GM12878 (cell line): ENCODE measurements around the gene NAP1L1. TPM values are rescaled to one million over a fixed set of nuclear protein-coding genes. Genes with fewer than 3 reads are reported as not detected.

Experiments used
- ATAC-seq: fragments of 200-7000 bp; cut with Tn5 transposase; 3 replicates; pipeline ENCODE4 v1.9.1; 2020; ENCODE audit warnings: mild to moderate bottlenecking, moderate library complexity
- BruUV-seq: library from RNA; stranded (reverse); fragments of 400-500 nt; replicated peaks from 2 replicates; lab custom pipeline; 2021; lab: Mats Ljungman, UMichigan
- CTCF ChIA-PET: fragments of 300-600 bp; sonication (Branson Sonifier 250); formaldehyde crosslinking; extraction: SDS; loops from one replicate; lab custom pipeline; 2021; ENCODE audit warnings: inconsistent platforms; lab: Yijun Ruan, JAX
- POLR2A ChIA-PET: fragments of 350-600 bp; formaldehyde crosslinking; extraction: SDS; loops from one replicate; lab custom pipeline; 2021; ENCODE audit warnings: inconsistent platforms; lab: Charles Lee
- RAD21 ChIA-PET: fragments of 300-600 bp; sonication (Branson Sonifier 250); formaldehyde crosslinking; loops from one replicate; lab custom pipeline; 2023; ENCODE audit warnings: antibody characterized with exemption; ENCODE audit not compliant: unreplicated experiment; lab: Charles Lee
- SMC1A ChIA-PET: fragments of 300-600 bp; sonication (Branson Sonifier 250); formaldehyde crosslinking; loops from one replicate; lab custom pipeline; 2023; ENCODE audit not compliant: unreplicated experiment, uncharacterized antibody; lab: Charles Lee
- DNase-seq: peaks from one replicate; pipeline ENCODE4 v3.0.0-alpha.2; 2011; ENCODE audit warnings: low read depth, low spot score
- FAIRE-seq: peaks from 3 replicates; lab custom pipeline; 2011; peaks lifted over from hg19 to GRCh38; lab: Jason Lieb, UNC
- H2AFZ ChIP-seq: 2 replicates; pipeline ENCODE4 v1.6.0; 2011; ENCODE audit warnings: low read depth, low read length, control low read depth; ENCODE audit not compliant: control insufficient read depth
- H3K27ac ChIP-seq: 2 replicates; pipeline ENCODE4 v1.5.1; 2011; ENCODE audit warnings: control low read depth; ENCODE audit not compliant: control insufficient read depth, insufficient read depth
- H3K27me3 ChIP-seq, 2 experiments: replicated peaks in 1 of 2; 2 replicates each; pipeline versions ENCODE4 v1.6.0 to v1.6.1; 2011; ENCODE audit warnings: low read length in 1 of 2; ENCODE audit not compliant: control insufficient read depth in 2 of 2, insufficient read depth in 2 of 2
- H3K36me3 ChIP-seq, 2 experiments: 2 replicates each; pipeline ENCODE4 v1.5.1; 2011; ENCODE audit warnings: low read length in 1 of 2; ENCODE audit not compliant: control insufficient read depth in 2 of 2, insufficient read depth in 2 of 2
- H3K4me1 ChIP-seq: 2 replicates; pipeline ENCODE4 v1.6.1; 2011; ENCODE audit warnings: mild to moderate bottlenecking, low read length, moderate library complexity, mixed read lengths; ENCODE audit not compliant: control insufficient read depth, insufficient read depth
- H3K4me2 ChIP-seq: 2 replicates; pipeline ENCODE4 v1.6.0; 2011; ENCODE audit warnings: control low read depth; ENCODE audit not compliant: control insufficient read depth, insufficient read depth
- H3K4me3 ChIP-seq: fragments of 200-600 bp; sonication (generic); 2 replicates; pipeline ENCODE4 v1.5.1; 2016
- H3K79me2 ChIP-seq: 2 replicates; pipeline ENCODE4 v1.6.0; 2011; ENCODE audit warnings: low read length; ENCODE audit not compliant: control insufficient read depth, insufficient read depth
- H3K9ac ChIP-seq: 2 replicates; pipeline ENCODE4 v1.8.0; 2011; ENCODE audit warnings: low read length, control low read depth, mixed read lengths; ENCODE audit not compliant: control insufficient read depth, insufficient read depth
- H3K9me3 ChIP-seq: replicated peaks from 3 replicates; pipeline ENCODE4 v1.5.1; 2011; ENCODE audit warnings: mild to moderate bottlenecking, low read length; ENCODE audit not compliant: control insufficient read depth, insufficient read depth
- H4K20me1 ChIP-seq: 2 replicates; pipeline ENCODE4 v1.6.0; 2011; ENCODE audit not compliant: control insufficient read depth, insufficient read depth
- HDAC6 ChIP-seq: fragments of 200-600 bp; sonication (generic); IDR thresholded peaks from one replicate; pipeline ENCODE4 v1.8.0; 2017; ENCODE audit warnings: antibody characterized with exemption; ENCODE audit not compliant: unreplicated experiment
- MEF2B ChIP-seq: fragments of 450-650 bp; IDR thresholded peaks from 2 replicates; pipeline ENCODE4 v1.6.1; 2018; ENCODE audit warnings: mild to moderate bottlenecking, moderate library complexity; ENCODE audit not compliant: partially characterized antibody, poor library complexity, severe bottlenecking
- RCOR1 ChIP-seq: conservative IDR thresholded peaks from 2 replicates; pipeline ENCODE4 v1.6.1; 2012; ENCODE audit warnings: low read depth, low read length, improper control_type of control experiment
- SREBF2 ChIP-seq: IDR thresholded peaks from 2 replicates; pipeline ENCODE4 v1.6.1; 2012; ENCODE audit warnings: mild to moderate bottlenecking, low read length
- WGBS: methylation state at CpG from one replicate; pipeline ENCODE4 v1.1.6; 2016; ENCODE audit warnings: low lambda C conversion rate; ENCODE audit not compliant: insufficient replicate concordance, insufficient coverage; ENCODE audit errors: missing lambda C conversion rate; 5-methylcytosine and 5-hydroxymethylcytosine counted together
- in situ Hi-C: fragments of 300-500 bp; cut with MboI; formaldehyde crosslinking; loops from 9 replicates; pipeline ENCODE4 v1.14.3; 2018; ENCODE audit warnings: mixed read lengths
- intact Hi-C: fragments of 100-400 bp; cut with micrococcal nuclease; formaldehyde crosslinking; loops from one replicate; pipeline ENCODE4 v1.14.2; 2022; ENCODE audit not compliant: unreplicated experiment
- polyA plus RNA-seq, 11 experiments: library from polyadenylated mRNA; depleted of rRNA in 4 of 11; unstranded in 6 of 11; stranded (reverse) in 5 of 11; fragments of >200 nt; fragmentation: Nextera tagmentation in 4 of 11; fragmentation: Illumina TruSeq in 1 of 11; extraction: Ambion mirVana in 4 of 11; extraction: Trizol in 1 of 11; gene quantifications; 1 replicate in 1 of 11; 2 replicates in 10 of 11; pipeline versions ENCODE4 v1.2.1 to v1.2.3, GENCODE V29; 2011 to 2016; ENCODE audit warnings: inconsistent platforms in 2 of 11, missing spikeins in 2 of 11, low read depth in 1 of 11
- total RNA-seq, 4 experiments: library from RNA; depleted of rRNA in 3 of 4; stranded (reverse); fragments of >200 nt in 3 of 4; fragmentation: Illumina TruSeq in 1 of 4; extraction: Trizol in 1 of 4; gene quantifications; 2 replicates each; pipeline versions ENCODE4 v1.2.1 to v1.2.3, GENCODE V29; 2013 to 2021
- TF ChIP-seq, protein P1 (sequence below): fragments of 150-350 bp; IDR thresholded peaks from 2 replicates; pipeline ENCODE4 v1.6.1; 2014; ENCODE audit warnings: mild to moderate bottlenecking, low read depth, low read length

Gene NAP1L1
- total and polyA plus RNA-seq, 10 of the 15 experiments (the other 5 are each of a cell fraction or from before 2014, with no cell fraction given), result 256 to 1,036 (median 536) TPM

- SMC1A ChIA-PET, result interaction anchor here (0.8 to 17.8 kb wide), 25 partner anchors 8 to 501 kb away, joined by 3 to 327 read pairs (median 4); no protein-coding TSS in a partner anchor
- POLR2A ChIA-PET, result interaction anchor here (0.8 to 8.9 kb wide), 4 partner anchors 46 to 139 kb away, joined by 3 to 111 read pairs (median 4); no protein-coding TSS in a partner anchor
- H3K9ac ChIP-seq, result no peak overlapping the region
- H2AFZ ChIP-seq, result no peak overlapping the region
- 74% methylated on average over 3 of the region's 3 CpGs for WGBS
- H3K36me3 ChIP-seq, result no peaks in the 10 kb centered on the region
- intact Hi-C loops, result no loop called here
- RAD21 ChIA-PET, result interaction anchor here (0.7 to 9.8 kb wide), 16 partner anchors 37 to 547 kb away, joined by 3 to 144 read pairs (median 9); partner anchors contain the start of genes BBS10 and GLIPR1
- no peak for FAIRE-seq
- CTCF ChIA-PET, result interaction anchor here (0.7 to 10.1 kb wide), 10 partner anchors 20 to 521 kb away, joined by 3 to 144 read pairs (median 3); no protein-coding TSS in a partner anchor
- TF ChIP-seq, protein P1, sequence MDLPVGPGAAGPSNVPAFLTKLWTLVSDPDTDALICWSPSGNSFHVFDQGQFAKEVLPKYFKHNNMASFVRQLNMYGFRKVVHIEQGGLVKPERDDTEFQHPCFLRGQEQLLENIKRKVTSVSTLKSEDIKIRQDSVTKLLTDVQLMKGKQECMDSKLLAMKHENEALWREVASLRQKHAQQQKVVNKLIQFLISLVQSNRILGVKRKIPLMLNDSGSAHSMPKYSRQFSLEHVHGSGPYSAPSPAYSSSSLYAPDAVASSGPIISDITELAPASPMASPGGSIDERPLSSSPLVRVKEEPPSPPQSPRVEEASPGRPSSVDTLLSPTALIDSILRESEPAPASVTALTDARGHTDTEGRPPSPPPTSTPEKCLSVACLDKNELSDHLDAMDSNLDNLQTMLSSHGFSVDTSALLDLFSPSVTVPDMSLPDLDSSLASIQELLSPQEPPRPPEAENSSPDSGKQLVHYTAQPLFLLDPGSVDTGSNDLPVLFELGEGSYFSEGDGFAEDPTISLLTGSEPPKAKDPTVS, result no peak
- no peak for TF ChIP-seq MEF2B
- no peak for TF ChIP-seq RCOR1
- TF ChIP-seq HDAC6, result no peak
- no peak for TF ChIP-seq SREBF2
- in situ Hi-C loops, result no loop called here
- DNase-seq, result no peak
- no peaks in the 10 kb centered on the region for H3K9me3 ChIP-seq
- H3K4me3 ChIP-seq, result no peak overlapping the region
- H3K27me3 ChIP-seq, result no peaks in the 10 kb centered on the region; a peak in 1 of 4 replicates
- TSS peak; percentile 53 for BruUV-seq
- no peaks in the 10 kb centered on the region for H4K20me1 ChIP-seq
- no peak overlapping the region for H3K4me2 ChIP-seq
- no peak overlapping the region for H3K27ac ChIP-seq
- no peaks in the 10 kb centered on the region for H3K79me2 ChIP-seq
- ATAC-seq, result no peak
- peaks cover 17% of the 10 kb centered on the region for H3K4me1 ChIP-seq
These were observed 55.8 kb downstream of the NAP1L1 start for GRCh38 chr12:76028571-76029277.
